NCI-H1417 treated with DMSO at 0.1 percent for 48 hours (cell line): ENCODE data around the gene SLC14A1.

Source experiments
- DNase-seq: peaks from one replicate; lab custom pipeline; 2025; lab: John Stamatoyannopoulos, UW

Gene SLC14A1

GRCh38 chr18:45722899-45723298 is 1.1 kb upstream of the SLC14A1 start:
- peak; percentile 10 for DNase-seq

DNA sequence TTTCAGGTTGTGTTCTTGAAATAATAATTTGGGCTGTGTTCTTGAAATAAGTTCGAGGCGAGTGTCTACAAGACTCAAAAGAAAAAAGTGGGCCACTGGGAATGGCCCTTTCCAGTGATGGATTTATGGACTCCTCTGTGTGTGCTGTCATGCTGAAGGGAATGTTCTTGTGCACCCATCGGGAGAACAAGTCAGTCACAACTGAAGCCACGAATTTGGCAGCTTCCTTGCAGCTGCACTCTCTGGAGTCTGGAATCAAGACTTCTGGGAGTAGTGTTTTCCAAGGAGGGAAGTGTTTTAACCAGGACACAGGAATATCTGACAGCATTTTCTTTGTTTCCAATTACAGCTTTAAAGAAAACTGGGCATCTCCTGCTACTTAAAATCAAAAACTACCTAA is 620 bp downstream of the SLC14A1 start:
- DNase-seq: no peak

GRCh38 chr18:45725336-45725735 is 1.4 kb downstream of the SLC14A1 start:
- no peak for DNase-seq

DNA sequence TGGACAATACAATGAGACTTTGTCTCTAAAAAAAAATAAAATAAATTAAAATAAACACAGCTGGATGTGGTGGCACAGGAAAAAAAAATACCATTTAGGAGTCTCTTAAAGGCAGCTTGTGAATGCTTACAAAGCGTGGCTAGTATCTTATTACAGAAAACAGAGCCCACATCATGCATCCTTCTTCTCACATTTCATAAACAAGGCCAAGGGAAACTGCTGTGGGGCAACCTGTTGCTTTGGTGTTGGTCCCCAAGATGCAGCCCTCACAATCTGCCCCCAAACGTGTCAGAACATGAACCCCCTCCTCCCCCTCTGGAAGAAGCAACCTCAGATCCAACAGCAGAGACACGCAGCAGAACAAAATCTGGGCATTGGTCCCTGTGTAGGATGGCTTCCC is 2.6 kb downstream of the SLC14A1 start:
- DNase-seq: no peak

DNA sequence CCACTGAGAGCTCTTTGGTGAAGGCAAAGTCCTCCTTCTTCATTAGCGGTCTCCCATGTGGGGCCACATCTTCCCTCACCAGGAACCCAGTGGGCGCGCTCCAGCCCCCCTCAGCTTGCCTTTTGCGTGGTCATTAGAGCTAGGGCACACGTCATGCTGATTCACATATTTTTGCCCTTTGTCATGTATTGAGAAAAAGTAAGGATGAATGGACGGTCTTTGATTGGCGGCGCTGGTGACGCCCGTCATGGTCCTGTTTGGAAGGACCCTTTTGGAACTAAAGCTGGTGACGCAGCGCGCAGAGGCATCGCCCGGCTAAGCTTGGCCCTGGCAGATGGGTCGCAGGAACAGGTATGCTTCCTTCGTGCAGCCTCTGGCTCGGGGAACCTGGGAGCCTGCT is 3.1 kb downstream of the SLC14A1 start:
- no peak for DNase-seq

- no peak for DNase-seq
Observed at GRCh38 chr18:45728336-45729010, 4.5 kb downstream of the SLC14A1 start.

GRCh38 chr18:45730832-45731575 is 7.0 kb downstream of the SLC14A1 start:
- DNase-seq: no peak

GRCh38 chr18:45731716-45732115 is 7.7 kb downstream of the SLC14A1 start:
- DNase-seq: no peak

DNA sequence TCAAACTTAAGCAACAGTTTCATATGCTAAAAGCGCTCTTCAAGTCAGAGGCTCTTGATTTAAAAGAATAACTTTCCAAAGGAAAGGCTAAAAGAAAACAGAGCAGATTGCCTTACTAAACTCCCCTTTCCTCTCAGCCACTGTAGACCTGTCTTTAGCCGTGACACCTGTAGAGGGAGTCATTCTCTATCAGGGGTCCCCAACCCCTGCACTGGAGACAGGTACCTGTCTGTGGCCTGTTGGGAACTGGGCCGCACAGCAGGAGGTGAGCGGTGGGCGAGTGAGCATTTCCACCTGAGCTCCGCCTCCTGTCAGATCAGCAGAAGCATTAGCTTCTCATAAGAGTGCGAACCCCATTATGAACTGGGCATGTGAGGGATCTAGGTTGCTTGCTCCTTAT is 9.6 kb downstream of the SLC14A1 start:
- no peak for DNase-seq

GRCh38 chr18:45734505-45734904 is 10.5 kb downstream of the SLC14A1 start:
- DNase-seq: no peak

- DNase-seq: no peak
Observed at GRCh38 chr18:45734944-45735343, 11.0 kb downstream of the SLC14A1 start.

DNA sequence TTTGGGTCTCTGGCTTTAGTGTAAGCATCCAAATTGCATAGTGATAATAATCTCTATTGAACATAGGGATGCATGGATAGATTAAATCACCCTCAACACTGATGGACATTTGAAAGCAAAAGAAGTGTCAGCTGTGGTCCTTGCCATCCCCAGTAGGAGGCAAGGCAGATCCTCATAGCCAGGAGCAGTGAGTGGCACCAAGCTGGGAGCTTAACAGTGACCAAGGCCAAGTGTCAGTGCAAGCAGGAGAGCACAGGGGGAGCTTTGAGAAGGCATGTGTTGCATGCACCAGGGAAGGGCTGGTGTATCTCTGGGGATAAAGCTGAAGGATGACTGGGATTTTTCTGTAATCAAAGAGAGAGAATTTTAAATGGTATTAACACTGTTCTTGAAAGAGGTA is 14.7 kb downstream of the SLC14A1 start:
- no peak for DNase-seq

DNA sequence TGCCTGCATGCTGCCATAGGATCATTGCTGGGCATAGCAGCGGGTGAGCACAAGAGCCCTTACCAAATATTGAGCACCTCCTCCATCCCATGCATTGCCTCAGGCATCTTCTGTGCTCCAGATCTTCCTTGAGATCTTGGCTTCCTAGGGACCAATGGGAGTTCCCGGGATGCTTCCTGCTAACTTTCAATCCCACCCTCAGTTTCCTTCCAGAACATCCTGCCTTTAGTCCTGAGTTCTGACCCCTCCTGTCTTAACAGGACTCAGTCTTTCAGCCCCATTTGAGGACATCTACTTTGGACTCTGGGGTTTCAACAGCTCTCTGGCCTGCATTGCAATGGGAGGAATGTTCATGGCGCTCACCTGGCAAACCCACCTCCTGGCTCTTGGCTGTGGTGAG is 15.3 kb downstream of the SLC14A1 start:
- DNase-seq: no peak

DNA sequence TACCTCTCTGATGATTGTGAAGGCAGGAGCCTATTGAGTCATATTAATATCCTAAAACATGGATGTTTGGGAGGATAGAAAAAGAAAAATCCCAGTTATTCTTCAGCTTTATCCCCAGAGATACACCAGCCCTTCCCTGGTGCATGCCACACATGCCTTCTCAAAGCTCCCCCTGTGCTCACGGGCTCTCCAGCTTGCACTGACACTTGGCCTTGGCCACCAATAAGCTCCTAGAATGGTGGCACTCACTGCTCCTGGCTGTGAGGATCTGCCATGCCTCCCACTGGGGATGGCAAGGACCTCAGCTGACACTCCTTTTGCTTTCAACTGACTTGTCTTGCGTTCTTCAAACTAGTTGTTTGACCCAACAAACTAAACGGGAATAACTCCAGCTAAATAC is 15.9 kb downstream of the SLC14A1 start:
- DNase-seq: no peak

DNA sequence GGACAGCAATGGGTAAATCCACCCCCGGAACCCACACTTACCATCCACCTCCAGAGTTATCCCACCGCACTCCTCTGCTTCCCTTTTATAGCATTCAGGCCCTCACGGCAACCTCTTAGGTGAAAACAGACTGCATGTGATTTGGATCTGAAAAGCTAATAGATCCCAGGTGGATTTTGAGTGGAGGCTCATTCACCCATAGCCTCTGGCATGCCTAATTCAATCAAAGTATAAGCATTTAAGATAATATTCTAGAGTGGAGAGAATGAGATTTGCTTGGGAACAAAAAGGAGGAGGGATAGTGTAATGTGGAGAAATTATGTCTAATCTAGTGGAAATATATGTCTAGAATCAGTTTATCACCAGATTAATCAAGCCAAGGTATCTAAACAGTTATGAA is 17.1 kb downstream of the SLC14A1 start:
- no peak for DNase-seq

GRCh38 chr18:45745817-45746461 is 22.0 kb downstream of the SLC14A1 start:
- DNase-seq: no peak

- no peak for DNase-seq
Observed at GRCh38 chr18:45748501-45748900, 24.5 kb downstream of the SLC14A1 start.

- DNase-seq: no peak
Observed at GRCh38 chr18:45749918-45750689, 26.1 kb downstream of the SLC14A1 start.

DNA sequence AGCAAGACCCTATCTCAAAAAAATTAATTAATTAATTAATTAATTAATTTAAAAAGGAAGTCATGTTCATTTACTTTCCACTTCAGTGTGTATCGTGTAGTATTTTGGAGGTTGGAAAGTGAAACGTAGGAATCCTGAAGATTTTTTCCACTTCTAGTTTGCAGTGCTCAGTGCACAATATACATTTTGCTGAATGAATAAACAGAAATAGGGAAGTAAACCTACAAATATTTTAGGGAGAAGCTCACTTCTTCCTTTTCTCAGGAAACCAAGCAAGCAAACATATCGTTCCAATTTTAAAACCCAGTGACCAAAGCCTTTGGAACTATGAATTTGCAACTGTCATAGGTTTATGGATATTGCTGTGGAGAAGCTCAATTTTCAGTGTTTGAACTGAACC is 27.8 kb downstream of the SLC14A1 start:
- no peak for DNase-seq

DNA sequence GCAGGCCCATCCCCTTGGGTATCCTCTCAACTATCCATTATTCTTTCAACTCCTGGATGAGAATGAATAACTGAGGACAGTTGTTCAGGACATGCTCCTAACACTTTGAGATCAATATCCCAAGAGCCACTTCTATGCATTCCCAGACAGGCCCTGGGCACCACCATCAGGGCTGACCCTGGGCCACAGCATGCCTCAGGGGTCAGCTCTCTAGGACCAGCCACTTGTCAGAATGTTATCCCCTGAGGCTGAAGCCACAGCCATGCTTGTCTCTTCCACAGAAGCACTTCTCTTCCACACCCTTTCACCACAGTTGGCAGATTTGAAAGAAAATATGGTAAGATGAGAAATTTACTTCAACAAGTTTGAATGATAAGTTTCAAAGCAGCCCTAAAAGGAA is 28.7 kb downstream of the SLC14A1 start:
- DNase-seq: no peak

- no peak for DNase-seq
Observed at GRCh38 chr18:45753286-45753685, 29.3 kb downstream of the SLC14A1 start.

GRCh38 chr18:45755934-45756333 is 32.0 kb downstream of the SLC14A1 start:
- no peak for DNase-seq

DNA sequence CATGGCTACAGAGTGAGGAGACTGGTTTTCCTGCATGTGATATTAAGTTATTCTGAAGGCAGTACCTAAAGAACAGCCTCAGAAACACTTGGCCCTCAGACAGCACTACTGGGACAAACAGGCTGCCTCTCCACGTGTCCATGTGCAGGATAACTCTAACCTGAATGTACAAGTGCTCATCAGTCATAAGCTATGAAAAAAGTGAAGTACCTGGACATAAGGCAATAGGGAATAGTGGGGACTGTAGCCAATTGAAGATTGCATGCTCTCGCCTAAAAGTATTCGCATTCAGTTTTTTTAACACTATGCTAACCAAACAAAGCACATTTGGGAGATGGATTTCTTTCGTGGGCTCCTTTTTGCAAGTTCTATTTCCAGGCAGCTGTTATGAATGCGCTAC is 33.0 kb downstream of the SLC14A1 start:
- no peak for DNase-seq
